ENCODE measurements around the gene CD2. TPM values are rescaled to one million over a fixed set of nuclear protein-coding genes. Genes with fewer than 3 reads are reported as not detected.
A peak's percentile ranks its signal among the peaks of the same experiment; 100 is the strongest.
"Not testable (repeated sequence)": the region's sequence is repeated elsewhere in the genome, so short reads cannot be mapped to it uniquely, and the experiment has no call there.

CD2 gene
- total and polyA plus RNA-seq, 11 donors: 0.33 to 9.7 (median 0.61) TPM; not detected in 3

DNA sequence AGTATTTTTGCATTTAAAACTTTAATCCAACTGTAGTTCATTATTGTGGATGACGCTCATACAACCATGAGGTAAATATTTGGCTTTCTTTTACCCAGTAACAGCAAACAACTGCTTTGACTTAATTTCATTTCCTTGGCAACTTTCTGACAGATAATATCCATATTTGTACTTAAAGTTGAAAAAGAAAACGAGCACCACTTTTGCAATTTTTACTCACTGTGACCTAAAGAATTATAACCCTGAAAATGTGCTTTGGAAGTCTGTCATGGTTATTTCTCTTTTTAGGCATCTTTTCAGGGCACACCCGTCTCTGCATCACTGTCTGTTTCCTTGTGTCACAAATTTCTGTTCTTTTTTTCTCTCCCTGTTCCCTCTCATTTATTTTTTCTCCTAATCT, 918 bp upstream of the CD2 start:
- DNase-seq: no peak
- H3K27ac ChIP-seq: peak overlapping the region in 1 of 12 donors; percentile 58
- H3K4me3 ChIP-seq: no peak overlapping the region
- H3K4me1 ChIP-seq: peaks cover 0 to 33% (median 0%) of the 10 kb centered on the region in 12 donors
- H3K9me3 ChIP-seq: peaks cover 0 to 13% (median 10%) of the 10 kb centered on the region in 12 donors
- no peaks in the 10 kb centered on the region for H3K27me3 ChIP-seq
- intact Hi-C loops (cut with DNase I): no loop called here
- 64 to 75% (median 69%) methylated on average over 3 of the region's 3 CpGs for WGBS, 4 donors
- no peaks in the 10 kb centered on the region for H3K36me3 ChIP-seq
- no peak for ATAC-seq
- TF ChIP-seq POLR2A (IDR thresholded peaks at IDR 0.05) (no peak), CTCF (IDR thresholded peaks at IDR 0.05) (no peak)

- ATAC-seq: no peak
- Histone ChIP-seq H3K27ac (peak overlapping the region in 2 of 12 donors; percentile 17 to 58), H3K9me3 (no peaks in the 10 kb centered on the region), H3K36me3 (no peaks in the 10 kb centered on the region), H3K4me3 (peak overlapping the region in 3 of 12 donors; percentile 5 to 50 (median 31)), H3K4me1 (peaks cover 0 to 33% (median 0%) of the 10 kb centered on the region in 12 donors), H3K27me3 (no peaks in the 10 kb centered on the region)
- WGBS, 4 donors: 91 to 96% (median 92%) methylated on average over 8 of the region's 8 CpGs
- TF ChIP-seq CTCF (IDR thresholded peaks at IDR 0.05): no peak
- no peak for TF ChIP-seq POLR2A (IDR thresholded peaks at IDR 0.05)
- no peak for DNase-seq
- intact Hi-C loops (cut with DNase I): no loop called here
These were observed 836 bp downstream of the CD2 start for GRCh38 chr1:116755066-116755465.

DNA sequence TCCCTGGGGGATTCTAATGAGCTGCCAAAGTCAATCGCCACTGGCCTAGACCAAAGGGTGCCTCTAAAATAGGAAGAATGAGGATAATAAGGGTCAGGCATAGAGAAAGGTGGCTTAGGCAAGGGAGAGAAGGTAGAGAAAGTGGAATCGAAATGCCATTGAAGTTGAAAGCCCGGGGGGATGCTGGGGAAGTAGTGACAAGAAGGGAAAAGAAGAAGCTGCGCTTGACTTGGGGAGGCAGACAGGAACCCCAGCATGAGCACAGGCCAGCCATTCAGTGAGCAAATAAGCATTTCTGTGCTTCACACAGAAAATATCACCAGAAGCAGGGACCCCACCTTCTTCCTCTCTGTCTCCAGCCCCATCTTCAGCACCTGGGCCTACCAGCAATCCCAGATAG, 1.5 kb downstream of the CD2 start:
- no peaks in the 10 kb centered on the region for H3K27me3 ChIP-seq
- TF ChIP-seq CTCF (IDR thresholded peaks at IDR 0.05): no peak
- no peak for TF ChIP-seq POLR2A (IDR thresholded peaks at IDR 0.05)
- H3K4me1 ChIP-seq: peaks cover 0 to 33% (median 0%) of the 10 kb centered on the region in 12 donors
- no peaks in the 10 kb centered on the region for H3K9me3 ChIP-seq
- H3K27ac ChIP-seq: peak overlapping the region in 1 of 12 donors; percentile 58
- H3K4me3 ChIP-seq: peak overlapping the region in 2 of 12 donors; percentile 31 to 50
- ATAC-seq: no peak
- WGBS, 4 donors: 79 to 92% (median 87%) methylated on average over 4 of the region's 4 CpGs
- H3K36me3 ChIP-seq: no peaks in the 10 kb centered on the region
- DNase-seq: no peak
- intact Hi-C loops (cut with DNase I): no loop called here

DNA sequence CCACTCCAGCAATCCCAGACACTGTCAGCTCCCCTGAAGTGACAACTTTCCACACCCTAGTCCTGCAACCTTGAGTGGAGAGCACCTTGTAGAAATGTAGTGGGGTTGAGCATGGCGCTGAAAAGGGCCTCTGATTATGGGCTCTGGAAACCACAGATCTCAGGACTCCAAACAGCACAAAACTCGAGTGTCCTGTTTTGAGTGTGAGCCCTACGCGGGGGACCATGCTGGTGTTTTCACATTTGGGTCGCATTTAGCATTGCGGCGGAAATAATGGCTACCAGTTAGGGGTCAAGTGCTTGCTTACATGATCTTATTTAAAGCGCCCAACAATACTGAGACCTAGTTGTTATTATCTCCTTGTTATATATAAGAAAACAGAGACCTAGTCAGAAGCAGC, 1.9 kb downstream of the CD2 start:
- peaks cover 0 to 29% (median 0%) of the 10 kb centered on the region in 12 donors for H3K4me1 ChIP-seq
- H3K36me3 ChIP-seq; DNase-seq; intact Hi-C loops (cut with DNase I); H3K27me3 ChIP-seq; H3K9me3 ChIP-seq; ATAC-seq: not testable (repeated sequence)
- peak overlapping the region in 1 of 12 donors; percentile 58 for H3K27ac ChIP-seq
- 88 to 94% (median 92%) methylated on average over 7 to 8 of the region's 8 CpGs for WGBS, 4 donors
- H3K4me3 ChIP-seq: peak overlapping the region in 2 of 12 donors; percentile 31 to 50

- peaks cover 0 to 16% (median 0%) of the 10 kb centered on the region in 12 donors for H3K4me1 ChIP-seq
- ATAC-seq; intact Hi-C loops (cut with DNase I); H3K27me3 ChIP-seq; DNase-seq; H3K9me3 ChIP-seq; H3K36me3 ChIP-seq: not testable (repeated sequence)
- H3K4me3 ChIP-seq: peak overlapping the region in 1 of 12 donors; percentile 50
- H3K27ac ChIP-seq: peak overlapping the region in 1 of 12 donors; percentile 71
- WGBS, 4 donors: 73 to 86% (median 83%) methylated on average over 5 of the region's 5 CpGs
These were observed 4.2 kb downstream of the CD2 start for GRCh38 chr1:116758456-116758815.
